ENCODE data around the gene NKX2-2.

DNA sequence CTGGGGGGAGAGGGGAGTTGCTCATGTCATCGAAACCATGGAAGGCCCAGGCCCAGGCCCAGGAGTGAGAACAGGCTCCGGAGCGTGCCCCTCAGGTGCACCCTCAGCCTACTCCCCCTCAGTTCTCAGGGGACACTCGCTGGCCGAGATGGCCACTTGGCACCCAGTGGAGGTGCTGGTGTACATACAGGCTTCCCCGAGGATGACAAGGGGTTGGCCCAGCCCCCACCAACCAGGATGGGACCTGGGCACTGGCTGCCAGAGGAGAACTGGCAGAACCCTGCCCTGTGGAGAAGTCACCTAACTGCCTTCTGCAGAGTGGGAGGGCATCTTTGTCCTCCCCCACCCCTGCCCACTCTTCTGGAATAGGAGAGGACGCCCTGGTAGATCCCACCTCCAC, 9.5 kb downstream of the NKX2-2 start:
- TF ChIP-seq POLR2A (IDR thresholded peaks at IDR 0.05): no peak
- TF ChIP-seq CTCF (IDR thresholded peaks at IDR 0.05): no peak

Data from lower leg skin (tissue), 3 donors.